ENCODE results near the gene CTU2. TPM values are rescaled to one million over a fixed set of nuclear protein-coding genes. Genes with fewer than 3 reads are reported as not detected.

Gene CTU2
- total RNA-seq, 1 donor from 2014 or later = 21.3 TPM

DNA sequence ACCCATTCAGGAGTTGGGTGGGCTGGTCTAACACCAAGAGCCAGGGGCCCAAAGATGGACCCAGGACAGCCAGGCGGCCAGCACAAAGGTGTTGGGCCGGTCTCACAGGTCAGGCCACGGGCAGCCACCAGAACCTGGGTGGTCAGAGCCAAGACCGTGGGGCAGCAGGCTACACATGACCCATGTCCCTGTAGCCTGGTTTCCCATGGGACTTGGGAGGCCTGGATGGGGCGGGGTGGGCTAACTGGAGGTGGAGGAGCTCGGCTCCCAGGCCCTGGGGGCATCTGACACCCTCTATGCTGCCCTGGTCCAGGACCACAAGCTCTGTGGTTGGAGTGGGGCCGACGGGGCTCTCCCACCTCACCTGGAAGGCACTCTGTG, 17.2 kb downstream of the CTU2 start:
- ATAC-seq (no peak), DNase-seq (no peak)
- Histone ChIP-seq H3K4me1 (no peaks in the 10 kb centered on the region), H3K4me3 (no peak overlapping the region), H3K27me3 (no peaks in the 10 kb centered on the region), H3K36me3 (peaks cover 96% of the 10 kb centered on the region), H3K27ac (no peak overlapping the region), H3K9me3 (no peaks in the 10 kb centered on the region)
- intact Hi-C loops (cut with DNase I) = no loop called here
- TF ChIP-seq, protein P1, sequence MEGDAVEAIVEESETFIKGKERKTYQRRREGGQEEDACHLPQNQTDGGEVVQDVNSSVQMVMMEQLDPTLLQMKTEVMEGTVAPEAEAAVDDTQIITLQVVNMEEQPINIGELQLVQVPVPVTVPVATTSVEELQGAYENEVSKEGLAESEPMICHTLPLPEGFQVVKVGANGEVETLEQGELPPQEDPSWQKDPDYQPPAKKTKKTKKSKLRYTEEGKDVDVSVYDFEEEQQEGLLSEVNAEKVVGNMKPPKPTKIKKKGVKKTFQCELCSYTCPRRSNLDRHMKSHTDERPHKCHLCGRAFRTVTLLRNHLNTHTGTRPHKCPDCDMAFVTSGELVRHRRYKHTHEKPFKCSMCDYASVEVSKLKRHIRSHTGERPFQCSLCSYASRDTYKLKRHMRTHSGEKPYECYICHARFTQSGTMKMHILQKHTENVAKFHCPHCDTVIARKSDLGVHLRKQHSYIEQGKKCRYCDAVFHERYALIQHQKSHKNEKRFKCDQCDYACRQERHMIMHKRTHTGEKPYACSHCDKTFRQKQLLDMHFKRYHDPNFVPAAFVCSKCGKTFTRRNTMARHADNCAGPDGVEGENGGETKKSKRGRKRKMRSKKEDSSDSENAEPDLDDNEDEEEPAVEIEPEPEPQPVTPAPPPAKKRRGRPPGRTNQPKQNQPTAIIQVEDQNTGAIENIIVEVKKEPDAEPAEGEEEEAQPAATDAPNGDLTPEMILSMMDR (IDR thresholded peaks at IDR 0.05) = no peak

DNA sequence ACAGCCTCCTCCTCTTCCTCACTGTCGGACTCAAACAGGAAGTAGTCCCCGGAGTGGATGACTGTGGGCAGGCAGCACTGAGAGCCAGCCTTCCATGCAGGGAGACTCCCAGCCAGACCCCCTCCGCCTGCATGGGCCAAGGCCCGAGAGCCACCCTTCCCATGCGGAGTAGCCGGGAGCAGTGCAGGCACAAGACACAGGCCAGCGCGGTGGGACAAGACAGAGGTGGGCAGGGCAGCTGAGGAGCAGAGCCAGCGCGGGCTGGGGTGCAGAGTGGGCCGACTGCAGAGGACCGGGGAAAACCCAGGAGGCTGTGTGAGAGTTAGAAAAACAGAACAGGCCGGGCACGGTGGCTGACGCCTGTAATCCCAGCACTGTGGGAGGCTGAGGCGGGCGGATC, 17.6 kb downstream of the CTU2 start:
- Histone ChIP-seq H3K9me3 (no peaks in the 10 kb centered on the region), H3K4me1 (no peaks in the 10 kb centered on the region)

DNA sequence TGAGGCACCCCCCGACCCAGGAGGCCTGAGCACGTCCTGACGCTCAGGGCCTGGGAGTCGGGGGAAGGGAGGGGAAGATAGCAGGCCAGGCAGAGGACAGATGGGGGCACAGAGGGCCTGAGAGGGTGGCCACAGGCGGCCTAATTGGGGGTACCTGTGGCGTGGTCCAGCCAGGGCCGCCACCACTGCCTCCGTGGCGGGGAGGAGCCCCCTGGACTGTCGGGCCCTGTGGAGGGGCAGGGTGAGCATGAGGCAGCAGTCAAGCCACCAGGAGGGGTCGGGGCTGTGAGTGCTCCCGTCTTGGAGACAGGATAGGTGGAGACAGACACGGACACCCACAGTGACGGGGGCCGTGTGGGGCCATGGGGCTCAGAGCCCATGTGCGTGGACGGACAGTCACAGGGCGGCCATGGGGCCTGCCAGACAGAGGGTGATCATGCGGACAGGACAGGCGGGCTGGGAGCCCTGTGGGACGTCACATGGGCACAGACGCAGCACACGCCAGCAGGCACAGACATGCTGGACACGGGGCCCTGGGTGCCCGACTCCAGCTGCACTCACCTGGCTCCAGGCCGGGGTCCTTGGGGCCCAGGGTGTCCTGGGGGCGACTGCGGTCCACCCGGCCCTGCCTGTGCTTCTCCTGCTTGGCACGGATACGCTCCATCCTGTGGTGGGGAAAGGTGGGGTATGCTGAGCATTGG, 18.7 kb downstream of the CTU2 start:
- H3K36me3 ChIP-seq = peaks cover 84% of the 10 kb centered on the region
- ATAC-seq = no peak
- no peak for DNase-seq

More for the DNA sequence above, 17.6 kb downstream of the CTU2 start:
- Histone ChIP-seq H3K36me3 (peaks cover 92% of the 10 kb centered on the region), H3K27me3 (no peaks in the 10 kb centered on the region), H3K27ac (no peak overlapping the region), H3K4me3 (no peak overlapping the region)
- TF ChIP-seq, protein P1 (IDR thresholded peaks at IDR 0.05) = no peak
- intact Hi-C loops (cut with DNase I) = no loop called here
- ATAC-seq (no peak), DNase-seq (no peak)

DNA sequence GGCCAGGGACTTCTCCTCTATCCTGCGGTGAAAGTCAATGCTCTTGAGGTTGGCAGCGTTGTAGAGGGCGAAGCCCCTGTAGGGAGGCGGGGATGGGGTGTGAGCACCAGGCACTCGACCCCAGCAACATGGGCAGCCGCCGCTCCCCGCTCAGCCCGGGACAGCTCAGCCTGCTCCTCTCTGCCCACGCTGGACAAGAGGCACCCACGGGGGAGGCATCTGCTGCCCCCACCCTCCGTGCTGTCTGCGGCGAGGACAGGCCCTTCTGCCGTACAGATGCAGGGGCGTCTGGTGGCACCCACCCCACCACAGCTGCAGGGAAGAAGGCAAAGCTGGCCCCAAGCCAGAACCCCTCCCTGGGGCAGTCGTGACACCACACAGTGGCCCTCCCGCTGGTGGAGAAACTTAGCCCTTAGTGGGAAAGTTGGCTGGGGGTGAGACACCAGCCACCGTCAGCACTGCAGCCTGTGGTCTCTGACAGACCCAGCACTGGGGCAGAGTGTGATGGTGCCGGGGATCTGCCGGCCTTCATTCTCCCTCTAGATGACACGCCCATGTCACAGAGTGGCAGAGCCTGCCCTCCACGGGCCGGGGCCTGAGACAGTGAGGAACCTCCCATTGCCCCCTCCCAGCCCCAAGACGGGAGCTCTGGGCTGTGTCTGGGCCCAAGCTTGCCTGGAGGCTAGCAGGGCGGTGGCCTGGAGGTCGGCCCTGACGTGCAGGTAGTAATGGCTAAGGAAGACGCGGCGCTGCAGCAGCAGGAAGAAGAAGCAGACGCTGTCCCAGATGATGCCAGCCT, 19.5 kb downstream of the CTU2 start:
- TF ChIP-seq, protein P1 (IDR thresholded peaks at IDR 0.05) = no peak
- Histone ChIP-seq H3K4me3 (no peak overlapping the region), H3K27me3 (no peaks in the 10 kb centered on the region), H3K4me1 (no peaks in the 10 kb centered on the region), H3K27ac (no peak overlapping the region), H3K9me3 (no peaks in the 10 kb centered on the region), H3K36me3 (peaks cover 80% of the 10 kb centered on the region)
- DNase-seq (no peak), ATAC-seq (no peak)
- intact Hi-C loops (cut with DNase I) = no loop called here

More for the DNA sequence above, 18.7 kb downstream of the CTU2 start:
- no peaks in the 10 kb centered on the region for H3K27me3 ChIP-seq
- H3K4me1 ChIP-seq = no peaks in the 10 kb centered on the region
- TF ChIP-seq, protein P1 (IDR thresholded peaks at IDR 0.05) = no peak
- no peak overlapping the region for H3K27ac ChIP-seq
- intact Hi-C loops (cut with DNase I) = no loop called here
- no peaks in the 10 kb centered on the region for H3K9me3 ChIP-seq
- no peak overlapping the region for H3K4me3 ChIP-seq

DNA sequence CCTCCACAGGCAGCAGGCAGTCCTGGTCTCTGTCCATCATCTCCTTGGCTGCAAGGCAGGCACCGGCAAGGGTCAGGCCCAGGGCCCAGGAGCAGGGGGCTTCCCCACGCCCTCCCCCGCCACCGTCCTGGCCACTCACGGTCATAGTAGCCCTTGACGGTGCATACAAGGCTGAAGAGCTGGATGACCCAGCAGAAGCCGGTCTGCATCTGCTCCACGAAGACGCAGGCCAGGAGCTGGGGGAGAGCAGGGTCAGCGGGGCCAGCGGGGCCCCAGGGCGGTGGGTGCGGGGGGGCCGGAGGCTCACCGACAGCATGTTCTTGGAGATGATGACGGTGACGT, 20.1 kb downstream of the CTU2 start:
- Histone ChIP-seq H3K4me1 (no peaks in the 10 kb centered on the region), H3K4me3 (no peak overlapping the region), H3K36me3 (peaks cover 80% of the 10 kb centered on the region), H3K27ac (no peak overlapping the region), H3K27me3 (no peaks in the 10 kb centered on the region), H3K9me3 (no peaks in the 10 kb centered on the region)
- DNase-seq (no peak), ATAC-seq (no peak)
- TF ChIP-seq, protein P1 (IDR thresholded peaks at IDR 0.05) = no peak
- intact Hi-C loops (cut with DNase I) = no loop called here

Data from upper lobe of right lung (tissue), 1 donor.